Measurements from ENCODE around the gene EFNB2. TPM values are rescaled to one million over a fixed set of nuclear protein-coding genes. Genes with fewer than 3 reads are reported as not detected.

Gene EFNB2
- total and polyA plus RNA-seq, 2 of the 8 experiments (the other 6 are each of a cell fraction or from before 2014, with no cell fraction given) = 8.2 to 12.0 TPM

DNA sequence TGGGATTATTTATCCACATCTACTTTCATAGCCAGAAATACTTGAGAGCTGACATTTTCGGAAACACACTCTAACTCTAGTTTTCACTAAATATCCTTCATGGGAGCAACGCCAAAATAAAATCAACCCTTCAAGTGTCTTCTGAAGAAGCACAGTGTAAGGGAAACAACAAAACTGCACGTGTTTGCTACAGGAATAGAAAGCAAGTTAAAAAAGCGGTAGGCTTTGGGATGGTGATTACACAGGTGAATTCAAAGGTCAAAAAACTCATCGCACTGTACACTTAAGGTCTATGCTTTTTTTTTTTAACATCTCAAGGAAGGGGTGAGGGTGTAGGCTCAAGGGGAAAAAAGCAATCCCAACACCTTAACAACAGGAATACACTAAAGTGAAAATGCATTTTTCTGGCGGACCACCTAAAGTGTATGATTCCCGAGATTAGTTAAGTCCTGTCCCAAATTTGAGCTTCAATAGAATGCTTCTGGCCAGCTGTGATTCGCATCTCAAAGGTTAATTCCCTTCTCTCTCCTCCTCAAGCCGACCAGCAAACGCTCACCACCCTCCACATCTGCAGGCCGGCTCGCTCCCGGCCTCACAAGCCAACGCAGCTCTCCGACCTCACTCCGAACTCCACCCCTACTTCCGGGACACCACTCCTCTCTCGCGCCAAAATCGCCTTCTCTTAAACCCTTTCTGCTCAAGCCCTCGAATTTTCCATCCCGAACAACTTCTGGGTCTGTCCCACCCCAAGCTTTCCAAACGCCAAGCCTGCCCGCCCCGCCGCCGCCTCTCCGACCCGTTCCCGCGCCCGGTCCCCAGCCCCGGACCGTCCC is 31.4 kb upstream of the EFNB2 start:
- H4K5ac ChIP-seq (ENCODE audit: insufficient read length, low read depth, low read length) = peak overlapping the region; percentile 2
- H3K79me2 ChIP-seq (ENCODE audit: control insufficient read depth in 1 of 2, insufficient read depth in 2 of 2, low read length in 2 of 2) = peaks cover 57 to 70% of the 10 kb centered on the region in 2 experiments
- peaks cover 29 to 43% of the 10 kb centered on the region in 2 experiments for H4K20me1 ChIP-seq (replicated peaks in 1 of 2; ENCODE audit: control insufficient read depth in 1 of 2, insufficient read depth in 2 of 2, low read length in 2 of 2)
- peak overlapping the region; percentile 63 to 83 for H3K4me2 ChIP-seq (ENCODE audit: insufficient read depth in 1 of 2, low read depth in 2 of 2, low read length in 2 of 2)
- CTCF ChIA-PET (ENCODE audit: partially characterized antibody) = interaction anchor here (0.6 to 1.7 kb wide), 2 partner anchors 31 to 1996 kb away, joined by 3 to 4 read pairs; no protein-coding TSS in a partner anchor
- TF ChIP-seq CBX8 (IDR thresholded peaks at IDR 0.05; ENCODE audit: borderline replicate concordance, low read depth, low read length) (no peak), TBP (IDR thresholded peaks at IDR 0.05; ENCODE audit: low read depth, low read length) (peak; percentile 46), POLR2AphosphoS5 (IDR thresholded peaks at IDR 0.05; ENCODE audit: low read depth, low read length) (peak; percentile 62), SP4 (IDR thresholded peaks at IDR 0.05; ENCODE audit: low read length) (no peak), POLR2A (IDR thresholded peaks at IDR 0.05; ENCODE audit: control extremely low read depth in 1 of 2, low read depth in 2 of 2, low read length in 2 of 2) (peak in 1 of 2 experiments; percentile 65; a peak in 2 of 3 replicates), SAP30 (IDR thresholded peaks at IDR 0.05; ENCODE audit: insufficient read depth, insufficient replicate concordance, low read length) (peak; percentile 75), TAF1 (IDR thresholded peaks at IDR 0.05; ENCODE audit: low read depth, low read length) (peak; percentile 75)
- H4K8ac ChIP-seq (ENCODE audit: extremely low read depth, insufficient read depth, low read length) = peak overlapping the region; percentile 100; the same call in 1 of the 2 replicates
- POLR2A ChIA-PET (ENCODE audit: partially characterized antibody) = interaction anchor here (0.6 to 3.7 kb wide), 9 partner anchors 8 to 65 kb away, joined by 4 to 15 read pairs (median 6); partner anchors contain the start of gene EFNB2
- H2AFZ ChIP-seq (ENCODE audit: low read length) = no peak overlapping the region
- H2BK12ac ChIP-seq (ENCODE audit: low read depth, low read length) = peak overlapping the region; percentile 76
- no peak for FAIRE-seq
- DNase-seq (ENCODE audit: low read depth in 1 of 2, low spot score in 2 of 2) = peak in 1 of 2 experiments; percentile 53
- no peak overlapping the region for H2AK5ac ChIP-seq (ENCODE audit: low read depth, low read length)
- H3K27me3 ChIP-seq (replicated peaks in 1 of 4; ENCODE audit: control insufficient read depth in 3 of 4, extremely low read depth in 1 of 4, insufficient read depth in 3 of 4, low read length in 3 of 4) = no peaks in the 10 kb centered on the region
- H3K9me3 ChIP-seq (ENCODE audit: insufficient read depth in 2 of 2, low read depth in 1 of 2, low read length in 1 of 2) = no peaks in the 10 kb centered on the region
- H3K23me2 ChIP-seq (ENCODE audit: low read depth, low read length) = peaks cover 6% of the 10 kb centered on the region
- peaks cover 4 to 16% (median 12%) of the 10 kb centered on the region in 4 experiments; a peak in 5 of 7 replicates for H3K4me1 ChIP-seq (replicated peaks in 1 of 4; ENCODE audit: control insufficient read depth in 3 of 4, insufficient read depth in 4 of 4, low read length in 3 of 4)
- no peak overlapping the region for H2BK120ac ChIP-seq (replicated peaks; ENCODE audit: low read depth, low read length)
- no peak overlapping the region for H3K23ac ChIP-seq (ENCODE audit: insufficient read length)
- peak overlapping the region; percentile 98 for H2BK5ac ChIP-seq (ENCODE audit: low read depth, low read length)
- peak overlapping the region; percentile 32 for H3K4ac ChIP-seq (replicated peaks; ENCODE audit: insufficient read length, low read depth, low read length)
- H3K14ac ChIP-seq (ENCODE audit: insufficient read length) = no peak overlapping the region
- peak overlapping the region; percentile 98 for H3K27ac ChIP-seq (ENCODE audit: low read depth, low read length)
- H3K56ac ChIP-seq (replicated peaks; ENCODE audit: insufficient read length, low read depth, low read length) = peak overlapping the region; percentile 63
- WGBS, 2 experiments (ENCODE audit: extremely low coverage in 1 of 2, insufficient coverage in 1 of 2, insufficient read length in 1 of 2, insufficient replicate concordance in 2 of 2, low coverage in 1 of 2, low lambda C conversion rate in 2 of 2, missing lambda C conversion rate in 1 of 2) = 6% methylated on average over 9 of the region's 34 CpGs; no CpG with 5 or more reads in 1 of the 2 experiments
- peak overlapping the region; percentile 98 to 99 (median 99) for H3K9ac ChIP-seq (replicated peaks in 1 of 4; ENCODE audit: extremely low read depth in 1 of 4, low read depth in 3 of 4, low read length in 3 of 4)
- H2BK15ac ChIP-seq (ENCODE audit: low read length) = no peak overlapping the region
- H3K79me1 ChIP-seq (ENCODE audit: low read depth, low read length) = no peaks in the 10 kb centered on the region
- H2BK20ac ChIP-seq (ENCODE audit: low read length) = no peak overlapping the region
- H3K4me3 ChIP-seq (ENCODE audit: extremely low read depth in 1 of 4, insufficient read depth in 2 of 4, low read depth in 3 of 4, low read length in 4 of 4) = peak overlapping the region; percentile 89 to 98 (median 94)
- peak overlapping the region; percentile 64; the same call in 1 of the 2 replicates for H3K18ac ChIP-seq (ENCODE audit: extremely low read depth, low read length)
- peak overlapping the region; percentile 20 for H4K91ac ChIP-seq (replicated peaks; ENCODE audit: insufficient read length, low read length)
- no peaks in the 10 kb centered on the region for H3K36me3 ChIP-seq (ENCODE audit: control insufficient read depth in 2 of 4, insufficient read depth in 4 of 4, low read length in 3 of 4)

All from H1 (cell line).